ENCODE results near the gene POLDIP2.
A peak's percentile ranks its signal among the peaks of the same experiment; 100 is the strongest.

POLDIP2 gene

GRCh38 chr17:28357061-28357900, at the start of gene POLDIP2:
TSS of gene POLDIP2 (minus strand) at chr17:28357527. CDS start at chr17:28357448, 79 bp downstream.
- peak; percentile 98 for DNase-seq

GRCh38 chr17:28406473-28406814, 49.1 kb upstream of the POLDIP2 start:
- no peak for DNase-seq

- DNase-seq = peak; percentile 80
These were observed 48.5 kb upstream of the POLDIP2 start, which contains the start of gene SLC46A1 for GRCh38 chr17:28405632-28406472. TSS of gene SLC46A1 (minus strand) at chr17:28406212. CDS start at chr17:28406114, 98 bp downstream.

- DNase-seq = peak; percentile 36
These were observed 47.7 kb upstream of the POLDIP2 start for GRCh38 chr17:28404812-28405570.

GRCh38 chr17:28404461-28404811, 47.1 kb upstream of the POLDIP2 start:
- DNase-seq = no peak

- no peak for DNase-seq
These were observed 46.7 kb upstream of the POLDIP2 start for GRCh38 chr17:28404007-28404406.

GRCh38 chr17:28402844-28403243, 45.5 kb upstream of the POLDIP2 start:
- DNase-seq = no peak

- no peak for DNase-seq
These were observed 44.9 kb upstream of the POLDIP2 start for GRCh38 chr17:28402224-28402630.

GRCh38 chr17:28399808-28400207, 42.5 kb upstream of the POLDIP2 start:
- DNase-seq = no peak

- no peak for DNase-seq
These were observed 41.1 kb upstream of the POLDIP2 start for GRCh38 chr17:28398280-28398981.

GRCh38 chr17:28397687-28398279, 40.5 kb upstream of the POLDIP2 start:
- no peak for DNase-seq

GRCh38 chr17:28397275-28397674, 39.9 kb upstream of the POLDIP2 start:
- DNase-seq = no peak

GRCh38 chr17:28396635-28397239, 39.4 kb upstream of the POLDIP2 start:
- DNase-seq = no peak

GRCh38 chr17:28395968-28396367, 38.6 kb upstream of the POLDIP2 start:
- DNase-seq = no peak

GRCh38 chr17:28395426-28395825, 38.1 kb upstream of the POLDIP2 start:
- DNase-seq = no peak

- no peak for DNase-seq
These were observed 37.2 kb upstream of the POLDIP2 start for GRCh38 chr17:28394337-28395116.

GRCh38 chr17:28392491-28392890, 35.2 kb upstream of the POLDIP2 start:
- DNase-seq = no peak

GRCh38 chr17:28391401-28391800, 34.1 kb upstream of the POLDIP2 start:
- no peak for DNase-seq

- DNase-seq = no peak
These were observed 33.7 kb upstream of the POLDIP2 start for GRCh38 chr17:28390984-28391383.

- DNase-seq = no peak
These were observed 33.2 kb upstream of the POLDIP2 start for GRCh38 chr17:28390563-28390962.

GRCh38 chr17:28390141-28390540, 32.8 kb upstream of the POLDIP2 start:
- no peak for DNase-seq
